ENCODE measurements around the gene ABCC8.

The ABCC8 gene

GRCh38 chr11:17486646-17487045, 10.0 kb upstream of the ABCC8 start:
- Histone ChIP-seq H3K4me3 (ENCODE audit: control insufficient read depth in 1 of 7, extremely low read depth in 1 of 7, insufficient read depth in 4 of 7, low read depth in 2 of 7, low read length in 6 of 7) (no peak overlapping the region), H3K36me3 (ENCODE audit: control insufficient read depth in 4 of 4, insufficient read depth in 4 of 4, low read length in 3 of 4) (no peaks in the 10 kb centered on the region), H3K27ac (ENCODE audit: insufficient read depth in 1 of 2, low read depth in 1 of 2, low read length in 2 of 2, poor library complexity in 1 of 2, severe bottlenecking in 2 of 2) (no peak overlapping the region), H3K9me3 (ENCODE audit: control extremely low read depth in 1 of 5, control insufficient read depth in 4 of 5, insufficient read depth in 2 of 5, low read depth in 1 of 5, low read length in 4 of 5) (peaks cover 0 to 2% (median 0%) of the 10 kb centered on the region in 5 experiments), H3K4me1 (ENCODE audit: control extremely low read depth in 1 of 4, control insufficient read depth in 4 of 4, insufficient read depth in 4 of 4, low read length in 3 of 4) (no peaks in the 10 kb centered on the region), H3K27me3 (replicated peaks in 2 of 5; ENCODE audit: control insufficient read depth in 4 of 5, insufficient read depth in 5 of 5, low read length in 4 of 5) (peaks cover 0 to 8% (median 4%) of the 10 kb centered on the region in 5 experiments)
- ChIA-PET CTCF (interaction anchor here (1.5 kb wide), 1 partner anchor 16 kb away, joined by 5 read pairs; no protein-coding TSS in a partner anchor), POLR2A (no interaction called here)
- 100% methylated on average over 1 of the region's 5 CpGs for WGBS (ENCODE audit: insufficient coverage)
- no peak for DNase-seq

GRCh38 chr11:17483505-17483904, 6.9 kb upstream of the ABCC8 start:
- Histone ChIP-seq H3K4me3 (ENCODE audit: control insufficient read depth in 1 of 7, extremely low read depth in 1 of 7, insufficient read depth in 4 of 7, low read depth in 2 of 7, low read length in 6 of 7) (no peak overlapping the region), H3K9me3 (ENCODE audit: control extremely low read depth in 1 of 5, control insufficient read depth in 4 of 5, insufficient read depth in 2 of 5, low read depth in 1 of 5, low read length in 4 of 5) (no peaks in the 10 kb centered on the region), H3K4me1 (ENCODE audit: control extremely low read depth in 1 of 4, control insufficient read depth in 4 of 4, insufficient read depth in 4 of 4, low read length in 3 of 4) (no peaks in the 10 kb centered on the region), H3K27me3 (replicated peaks in 2 of 5; ENCODE audit: control insufficient read depth in 4 of 5, insufficient read depth in 5 of 5, low read length in 4 of 5) (peaks cover 6 to 27% (median 16%) of the 10 kb centered on the region in 5 experiments), H3K36me3 (ENCODE audit: control insufficient read depth in 4 of 4, insufficient read depth in 4 of 4, low read length in 3 of 4) (no peaks in the 10 kb centered on the region), H3K27ac (ENCODE audit: insufficient read depth in 1 of 2, low read depth in 1 of 2, low read length in 2 of 2, poor library complexity in 1 of 2, severe bottlenecking in 2 of 2) (no peak overlapping the region)
- WGBS (ENCODE audit: insufficient coverage) = 100% methylated on average over 1 of the region's 2 CpGs
- ChIA-PET CTCF (interaction anchor here (0.6 kb wide), 1 partner anchor 24 kb away, joined by 3 read pairs; no protein-coding TSS in a partner anchor), POLR2A (no interaction called here)
- no peak for DNase-seq

GRCh38 chr11:17481905-17482304, 5.3 kb upstream of the ABCC8 start:
- Histone ChIP-seq H3K27me3 (replicated peaks in 2 of 5; ENCODE audit: control insufficient read depth in 4 of 5, insufficient read depth in 5 of 5, low read length in 4 of 5) (peaks cover 19 to 42% (median 27%) of the 10 kb centered on the region in 5 experiments), H3K4me1 (ENCODE audit: control extremely low read depth in 1 of 4, control insufficient read depth in 4 of 4, insufficient read depth in 4 of 4, low read length in 3 of 4) (peaks cover 0 to under 1% (median 0%) of the 10 kb centered on the region in 4 experiments), H3K27ac (ENCODE audit: insufficient read depth in 1 of 2, low read depth in 1 of 2, low read length in 2 of 2, poor library complexity in 1 of 2, severe bottlenecking in 2 of 2) (no peak overlapping the region), H3K36me3 (ENCODE audit: control insufficient read depth in 4 of 4, insufficient read depth in 4 of 4, low read length in 3 of 4) (no peaks in the 10 kb centered on the region), H3K4me3 (ENCODE audit: control insufficient read depth in 1 of 7, extremely low read depth in 1 of 7, insufficient read depth in 4 of 7, low read depth in 2 of 7, low read length in 6 of 7) (no peak overlapping the region), H3K9me3 (ENCODE audit: control extremely low read depth in 1 of 5, control insufficient read depth in 4 of 5, insufficient read depth in 2 of 5, low read depth in 1 of 5, low read length in 4 of 5) (no peaks in the 10 kb centered on the region)
- no peak for DNase-seq
- WGBS (ENCODE audit: insufficient coverage) = 100% methylated on average over 2 of the region's 5 CpGs
- POLR2A ChIA-PET = no interaction called here
- CTCF ChIA-PET = interaction anchor here (0.8 to 1.1 kb wide), 2 partner anchors 12 to 23 kb away, joined by 3 to 4 read pairs; no protein-coding TSS in a partner anchor

- no peaks in the 10 kb centered on the region for H3K9me3 ChIP-seq (ENCODE audit: control extremely low read depth in 1 of 5, control insufficient read depth in 4 of 5, insufficient read depth in 2 of 5, low read depth in 1 of 5, low read length in 4 of 5)
- no peaks in the 10 kb centered on the region for H3K36me3 ChIP-seq (ENCODE audit: control insufficient read depth in 4 of 4, insufficient read depth in 4 of 4, low read length in 3 of 4)
- no peak overlapping the region for H3K27ac ChIP-seq (ENCODE audit: insufficient read depth in 1 of 2, low read depth in 1 of 2, low read length in 2 of 2, poor library complexity in 1 of 2, severe bottlenecking in 2 of 2)
- WGBS (ENCODE audit: insufficient coverage) = 43% methylated on average over 13 of the region's 14 CpGs
- peaks cover 0 to 13% (median 5%) of the 10 kb centered on the region in 4 experiments for H3K4me1 ChIP-seq (ENCODE audit: control extremely low read depth in 1 of 4, control insufficient read depth in 4 of 4, insufficient read depth in 4 of 4, low read length in 3 of 4)
- ChIA-PET CTCF (no interaction called here), POLR2A (no interaction called here)
- peaks cover 19 to 65% (median 32%) of the 10 kb centered on the region in 5 experiments for H3K27me3 ChIP-seq (replicated peaks in 2 of 5; ENCODE audit: control insufficient read depth in 4 of 5, insufficient read depth in 5 of 5, low read length in 4 of 5)
- no peak for DNase-seq
- no peak overlapping the region for H3K4me3 ChIP-seq (ENCODE audit: control insufficient read depth in 1 of 7, extremely low read depth in 1 of 7, insufficient read depth in 4 of 7, low read depth in 2 of 7, low read length in 6 of 7)
Observed at GRCh38 chr11:17479284-17480214, 2.9 kb upstream of the ABCC8 start.

- peak in 1 of 3 donors; percentile 5 for DNase-seq
- Histone ChIP-seq H3K36me3 (ENCODE audit: control insufficient read depth in 4 of 4, insufficient read depth in 4 of 4, low read length in 3 of 4) (no peaks in the 10 kb centered on the region), H3K9me3 (ENCODE audit: control extremely low read depth in 1 of 5, control insufficient read depth in 4 of 5, insufficient read depth in 2 of 5, low read depth in 1 of 5, low read length in 4 of 5) (no peaks in the 10 kb centered on the region), H3K27ac (ENCODE audit: insufficient read depth in 1 of 2, low read depth in 1 of 2, low read length in 2 of 2, poor library complexity in 1 of 2, severe bottlenecking in 2 of 2) (no peak overlapping the region), H3K27me3 (replicated peaks in 2 of 5; ENCODE audit: control insufficient read depth in 4 of 5, insufficient read depth in 5 of 5, low read length in 4 of 5) (peaks cover 19 to 79% (median 35%) of the 10 kb centered on the region in 5 experiments), H3K4me1 (ENCODE audit: control extremely low read depth in 1 of 4, control insufficient read depth in 4 of 4, insufficient read depth in 4 of 4, low read length in 3 of 4) (peaks cover 0 to 13% (median 5%) of the 10 kb centered on the region in 4 experiments), H3K4me3 (ENCODE audit: control insufficient read depth in 1 of 7, extremely low read depth in 1 of 7, insufficient read depth in 4 of 7, low read depth in 2 of 7, low read length in 6 of 7) (no peak overlapping the region)
- ChIA-PET POLR2A (no interaction called here), CTCF (no interaction called here)
- WGBS (ENCODE audit: insufficient coverage) = 70% methylated on average over 6 of the region's 6 CpGs
Observed at GRCh38 chr11:17478070-17478469, 1.4 kb upstream of the ABCC8 start.

- H3K9me3 ChIP-seq (ENCODE audit: control extremely low read depth in 1 of 5, control insufficient read depth in 4 of 5, insufficient read depth in 2 of 5, low read depth in 1 of 5, low read length in 4 of 5) = no peaks in the 10 kb centered on the region
- WGBS (ENCODE audit: insufficient coverage) = 57% methylated on average over 4 of the region's 6 CpGs
- peaks cover 0 to 13% (median 5%) of the 10 kb centered on the region in 4 experiments for H3K4me1 ChIP-seq (ENCODE audit: control extremely low read depth in 1 of 4, control insufficient read depth in 4 of 4, insufficient read depth in 4 of 4, low read length in 3 of 4)
- H3K36me3 ChIP-seq (ENCODE audit: control insufficient read depth in 4 of 4, insufficient read depth in 4 of 4, low read length in 3 of 4) = no peaks in the 10 kb centered on the region
- H3K27me3 ChIP-seq (replicated peaks in 2 of 5; ENCODE audit: control insufficient read depth in 4 of 5, insufficient read depth in 5 of 5, low read length in 4 of 5) = peaks cover 19 to 86% (median 38%) of the 10 kb centered on the region in 5 experiments
- POLR2A ChIA-PET = no interaction called here
- CTCF ChIA-PET = no interaction called here
- H3K27ac ChIP-seq (ENCODE audit: insufficient read depth in 1 of 2, low read depth in 1 of 2, low read length in 2 of 2, poor library complexity in 1 of 2, severe bottlenecking in 2 of 2) = no peak overlapping the region
- no peak for DNase-seq
- H3K4me3 ChIP-seq (ENCODE audit: control insufficient read depth in 1 of 7, extremely low read depth in 1 of 7, insufficient read depth in 4 of 7, low read depth in 2 of 7, low read length in 6 of 7) = no peak overlapping the region
Observed at GRCh38 chr11:17477361-17477760, 716 bp upstream of the ABCC8 start.

GRCh38 chr11:17477084-17477333, 364 bp upstream of the ABCC8 start:
- no peak overlapping the region for H3K27ac ChIP-seq (ENCODE audit: insufficient read depth in 1 of 2, low read depth in 1 of 2, low read length in 2 of 2, poor library complexity in 1 of 2, severe bottlenecking in 2 of 2)
- peaks cover 19 to 88% (median 40%) of the 10 kb centered on the region in 5 experiments for H3K27me3 ChIP-seq (replicated peaks in 2 of 5; ENCODE audit: control insufficient read depth in 4 of 5, insufficient read depth in 5 of 5, low read length in 4 of 5)
- H3K4me3 ChIP-seq (ENCODE audit: control insufficient read depth in 1 of 7, extremely low read depth in 1 of 7, insufficient read depth in 4 of 7, low read depth in 2 of 7, low read length in 6 of 7) = peak overlapping the region in 1 of 7 experiments; percentile 23
- H3K36me3 ChIP-seq (ENCODE audit: control insufficient read depth in 4 of 4, insufficient read depth in 4 of 4, low read length in 3 of 4) = no peaks in the 10 kb centered on the region
- peaks cover 0 to 13% (median 5%) of the 10 kb centered on the region in 4 experiments for H3K4me1 ChIP-seq (ENCODE audit: control extremely low read depth in 1 of 4, control insufficient read depth in 4 of 4, insufficient read depth in 4 of 4, low read length in 3 of 4)
- CTCF ChIA-PET = no interaction called here
- DNase-seq = no peak
- WGBS (ENCODE audit: insufficient coverage) = 17% methylated on average over 8 of the region's 9 CpGs
- POLR2A ChIA-PET = no interaction called here
- H3K9me3 ChIP-seq (ENCODE audit: control extremely low read depth in 1 of 5, control insufficient read depth in 4 of 5, insufficient read depth in 2 of 5, low read depth in 1 of 5, low read length in 4 of 5) = no peaks in the 10 kb centered on the region
